Mucosa of stomach (tissue), 1 donor: Measurements from ENCODE around the gene HAUS3.
A peak's percentile ranks its signal among the peaks of the same experiment; 100 is the strongest.

Experiments used
- H3K27me3 ChIP-seq: one replicate; pipeline ENCODE4 v1.7.0; 2013; ENCODE audit warnings: mild to moderate bottlenecking, low read length; ENCODE audit not compliant: control insufficient read depth, insufficient read depth
- H3K36me3 ChIP-seq: one replicate; pipeline ENCODE4 v1.7.0; 2013; ENCODE audit warnings: low read length; ENCODE audit not compliant: control insufficient read depth, insufficient read depth
- H3K4me1 ChIP-seq: one replicate; pipeline ENCODE4 v1.7.0; 2013; ENCODE audit warnings: mild to moderate bottlenecking, low read length; ENCODE audit not compliant: control insufficient read depth, insufficient read depth
- H3K4me3 ChIP-seq: one replicate; pipeline ENCODE4 v1.7.0; 2013; ENCODE audit warnings: low read length
- H3K9ac ChIP-seq: one replicate; pipeline ENCODE4 v1.7.0; 2013; ENCODE audit warnings: mild to moderate bottlenecking, low read length, moderate library complexity
- H3K9me3 ChIP-seq: one replicate; pipeline ENCODE4 v1.7.0; 2013; ENCODE audit warnings: mild to moderate bottlenecking, low read length, moderate library complexity; ENCODE audit not compliant: control insufficient read depth
- donor health status: Pancreatic carcinoma.

The HAUS3 gene

GRCh38 chr4:2266181-2266580 lies 24.3 kb upstream of the HAUS3 start:
- no peak overlapping the region for H3K9ac ChIP-seq
- no peak overlapping the region for H3K4me3 ChIP-seq

DNA sequence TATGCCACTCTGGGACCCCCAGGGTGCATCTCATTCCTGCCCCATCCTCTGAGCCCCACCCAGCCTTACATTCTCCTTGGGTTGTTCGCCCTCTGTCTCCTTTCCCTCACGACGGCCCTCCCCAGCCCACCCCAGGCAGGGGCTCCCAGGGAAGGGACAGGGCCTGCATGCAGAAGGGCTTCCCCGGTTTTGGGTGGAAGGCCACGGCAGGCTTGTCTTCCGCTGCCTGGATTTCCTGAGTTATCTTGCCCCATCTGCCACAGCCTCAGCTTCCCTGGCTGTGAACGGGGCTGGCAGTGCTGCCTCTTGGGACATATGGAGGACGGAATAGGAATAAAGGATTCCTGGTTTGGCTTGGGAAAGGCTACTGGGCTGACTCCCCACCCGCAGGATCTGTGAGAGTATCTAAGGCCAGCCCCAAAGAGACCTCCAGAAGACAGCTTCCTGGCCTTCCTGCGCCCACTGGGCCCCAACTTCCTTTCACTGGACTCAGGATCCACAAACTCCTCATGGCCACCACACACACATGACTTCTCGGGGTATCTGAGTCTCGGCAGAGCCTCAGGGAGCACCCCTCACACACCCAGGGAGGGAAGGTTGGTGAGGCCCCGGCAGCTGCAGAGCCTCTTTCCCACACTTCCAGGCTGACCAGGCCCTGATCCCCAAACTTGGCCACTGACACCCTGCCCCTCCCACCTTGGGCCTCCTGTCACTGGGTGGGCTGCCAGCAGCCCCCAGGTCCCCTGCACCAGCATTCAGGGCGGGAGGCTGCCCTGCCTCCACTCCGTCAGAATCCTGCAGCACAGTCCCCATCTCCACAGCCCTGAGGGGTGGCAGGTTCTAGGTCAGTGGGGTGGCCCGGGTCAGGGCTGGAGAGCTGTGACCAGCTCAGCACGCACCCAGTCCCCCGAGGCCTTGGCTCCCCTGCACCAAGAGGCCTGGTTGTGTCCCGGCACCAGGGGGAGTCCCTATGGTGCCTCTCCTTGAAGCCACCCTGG lies 23.5 kb upstream of the HAUS3 start:
- H3K4me3 ChIP-seq: no peak overlapping the region
- no peaks in the 10 kb centered on the region for H3K36me3 ChIP-seq
- no peak overlapping the region for H3K9ac ChIP-seq
- H3K4me1 ChIP-seq: peaks cover 10% of the 10 kb centered on the region
- H3K27me3 ChIP-seq: no peaks in the 10 kb centered on the region
- H3K9me3 ChIP-seq: no peaks in the 10 kb centered on the region

More at GRCh38 chr4:2266181-2266580, 24.3 kb upstream of the HAUS3 start:
- H3K4me1 ChIP-seq: peaks cover 6% of the 10 kb centered on the region
- H3K27me3 ChIP-seq: no peaks in the 10 kb centered on the region
- H3K9me3 ChIP-seq: no peaks in the 10 kb centered on the region
- H3K36me3 ChIP-seq: no peaks in the 10 kb centered on the region

GRCh38 chr4:2264481-2265041 lies 22.6 kb upstream of the HAUS3 start:
- Histone ChIP-seq H3K27me3 (no peaks in the 10 kb centered on the region), H3K4me3 (no peak overlapping the region), H3K9ac (no peak overlapping the region), H3K4me1 (peaks cover 19% of the 10 kb centered on the region), H3K9me3 (no peaks in the 10 kb centered on the region), H3K36me3 (no peaks in the 10 kb centered on the region)

DNA sequence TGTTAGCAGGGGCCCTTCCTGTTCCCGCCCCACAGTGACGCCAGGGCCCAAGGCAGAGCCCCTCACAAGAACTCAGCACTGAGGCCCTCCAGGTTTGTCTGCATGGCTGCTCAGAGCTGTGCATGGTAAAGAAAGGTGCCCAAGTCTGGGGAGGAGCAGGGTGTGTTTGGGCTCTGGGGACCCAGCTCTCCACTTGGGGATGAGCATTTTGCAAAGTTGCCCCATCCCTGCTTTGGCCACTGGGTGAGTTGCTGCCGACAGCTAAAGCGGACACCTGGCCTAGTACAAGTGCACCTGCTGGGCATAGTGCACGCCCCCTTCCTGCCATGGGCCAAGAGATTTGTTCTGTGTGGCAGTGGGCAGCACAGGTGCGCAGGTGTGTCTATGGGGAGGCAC lies 22.0 kb upstream of the HAUS3 start:
- H3K4me1 ChIP-seq: peaks cover 25% of the 10 kb centered on the region
- H3K36me3 ChIP-seq: no peaks in the 10 kb centered on the region
- no peaks in the 10 kb centered on the region for H3K9me3 ChIP-seq
- no peaks in the 10 kb centered on the region for H3K27me3 ChIP-seq
- H3K9ac ChIP-seq: no peak overlapping the region
- no peak overlapping the region for H3K4me3 ChIP-seq

DNA sequence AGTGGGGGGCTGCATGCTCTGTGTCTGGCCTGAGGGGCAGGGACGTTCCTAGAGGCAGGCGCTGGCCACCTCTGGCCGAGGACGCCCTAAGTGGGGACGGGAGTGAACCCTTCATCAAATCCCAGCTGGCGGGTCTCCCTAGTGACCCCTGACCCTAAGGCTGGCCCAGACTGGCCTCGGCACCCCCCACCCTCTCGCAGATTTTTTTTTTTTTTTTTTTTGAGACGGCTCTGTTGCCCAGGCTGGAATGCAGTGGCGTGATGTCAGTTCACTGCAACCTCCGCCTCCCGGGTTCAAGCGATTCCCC lies 21.0 kb upstream of the HAUS3 start:
- no peaks in the 10 kb centered on the region for H3K36me3 ChIP-seq
- no peaks in the 10 kb centered on the region for H3K27me3 ChIP-seq
- H3K9ac ChIP-seq: peak overlapping the region; percentile 72
- no peaks in the 10 kb centered on the region for H3K9me3 ChIP-seq
- peaks cover 25% of the 10 kb centered on the region for H3K4me1 ChIP-seq
- peak overlapping the region; percentile 63 for H3K4me3 ChIP-seq

DNA sequence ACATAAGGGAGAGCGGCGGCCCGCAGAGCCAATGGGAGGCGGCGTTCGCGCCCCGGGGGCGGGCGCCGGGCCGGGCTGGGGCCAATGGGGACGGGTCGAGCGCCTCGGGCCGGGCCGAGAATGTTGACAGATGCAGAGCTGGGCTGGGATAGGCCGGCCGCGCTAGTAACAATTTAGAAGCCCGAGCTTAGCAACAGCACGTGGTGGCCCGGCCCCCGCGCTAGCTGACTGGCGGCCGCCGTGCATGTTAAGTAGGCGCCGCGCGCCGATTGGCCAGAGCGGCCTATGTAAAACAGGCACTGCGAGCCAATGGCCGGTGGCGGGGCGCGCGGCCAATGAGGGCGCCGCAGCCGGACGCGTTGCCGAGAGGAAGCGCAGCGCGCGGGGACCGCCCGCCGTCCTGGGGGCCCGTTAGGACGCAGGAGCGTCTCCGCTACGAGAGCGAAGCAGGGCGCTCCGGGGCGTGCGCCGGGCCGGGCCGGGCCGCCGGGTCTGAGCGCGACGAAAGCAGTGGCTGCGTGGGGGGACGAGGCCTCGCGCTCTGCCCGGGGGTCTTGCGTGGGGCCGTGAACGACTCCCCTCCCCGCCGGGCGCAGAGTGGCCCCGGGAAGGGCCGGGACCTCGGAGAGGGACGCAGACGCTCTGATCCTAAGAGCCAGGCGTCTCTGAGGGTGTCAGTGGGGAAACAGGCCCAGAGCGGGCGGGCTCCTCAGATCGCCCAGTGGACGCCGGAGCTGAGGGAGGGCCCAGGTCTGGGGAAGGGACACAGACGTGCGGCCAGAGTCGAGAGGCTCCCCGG lies 20.4 kb upstream of the HAUS3 start:
- H3K4me1 ChIP-seq: peaks cover 28% of the 10 kb centered on the region
- H3K36me3 ChIP-seq: no peaks in the 10 kb centered on the region
- H3K4me3 ChIP-seq: peak overlapping the region; percentile 63
- no peaks in the 10 kb centered on the region for H3K9me3 ChIP-seq
- H3K9ac ChIP-seq: peak overlapping the region; percentile 72
- no peaks in the 10 kb centered on the region for H3K27me3 ChIP-seq

- peak within 1 kb of the TSS; percentile 78 for H3K9ac ChIP-seq
- H3K4me1 ChIP-seq: peaks cover 34% of the 10 kb centered on the region
- H3K36me3 ChIP-seq: no peaks in the 10 kb centered on the region
- H3K9me3 ChIP-seq: no peaks in the 10 kb centered on the region
- peak within 1 kb of the TSS; percentile 63 for H3K4me3 ChIP-seq
- H3K27me3 ChIP-seq: no peaks in the 10 kb centered on the region
Measured at GRCh38 chr4:2261853-2262144, 19.9 kb upstream of the HAUS3 start, which contains the start of gene MXD4. TSS of gene MXD4 (minus strand) at chr4:2262109. CDS start at chr4:2261980, 129 bp downstream.

GRCh38 chr4:2261110-2261852 lies 19.4 kb upstream of the HAUS3 start:
- Histone ChIP-seq H3K9ac (peak overlapping the region; percentile 78), H3K4me1 (peaks cover 39% of the 10 kb centered on the region), H3K4me3 (peak overlapping the region; percentile 51), H3K27me3 (no peaks in the 10 kb centered on the region), H3K9me3 (no peaks in the 10 kb centered on the region), H3K36me3 (no peaks in the 10 kb centered on the region)

GRCh38 chr4:2260344-2261109 lies 18.6 kb upstream of the HAUS3 start:
- Histone ChIP-seq H3K9ac (peak overlapping the region; percentile 78), H3K4me3 (peak overlapping the region; percentile 51), H3K4me1 (peaks cover 45% of the 10 kb centered on the region), H3K9me3 (no peaks in the 10 kb centered on the region), H3K27me3 (no peaks in the 10 kb centered on the region), H3K36me3 (no peaks in the 10 kb centered on the region)

DNA sequence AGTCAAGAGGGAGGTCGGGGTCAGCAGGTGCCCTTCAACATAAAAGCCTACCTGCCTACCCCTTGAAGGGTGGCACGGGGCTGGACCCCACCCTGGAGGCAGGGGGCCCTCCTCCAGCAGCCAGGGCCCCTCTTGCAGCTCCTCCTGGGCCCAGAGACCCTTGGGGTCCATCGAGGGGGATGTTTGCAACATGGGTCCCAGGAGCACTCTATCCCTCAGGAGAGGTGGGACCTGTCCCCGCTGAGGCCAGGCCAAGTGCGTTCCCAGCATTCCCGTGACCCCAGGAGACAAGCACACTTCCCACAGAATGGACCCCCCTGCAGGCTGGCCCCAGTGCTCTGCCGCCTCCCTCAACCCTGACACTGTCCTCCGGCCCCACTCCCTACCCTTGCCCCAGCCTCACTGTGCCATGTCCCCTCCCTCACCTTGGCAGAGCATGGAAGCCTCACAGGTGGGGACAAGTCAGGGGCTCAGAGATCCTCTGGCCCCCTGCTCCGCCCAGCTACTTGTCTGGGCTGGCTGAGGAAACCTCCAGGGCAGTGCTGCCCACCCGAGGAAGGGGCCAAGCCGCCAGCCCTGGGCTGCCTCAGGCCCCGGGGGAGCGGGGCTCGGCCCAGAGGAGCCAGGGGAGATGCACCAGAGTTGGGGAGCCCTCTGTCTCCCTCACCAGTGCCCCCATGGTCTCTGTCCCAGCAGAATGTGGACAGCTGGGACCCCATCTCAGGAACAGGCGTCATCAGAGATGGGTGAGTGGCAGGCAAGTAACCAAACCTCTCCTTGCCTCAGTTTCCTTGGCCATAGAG lies 17.8 kb upstream of the HAUS3 start:
- Histone ChIP-seq H3K36me3 (no peaks in the 10 kb centered on the region), H3K4me1 (peaks cover 45% of the 10 kb centered on the region), H3K4me3 (no peak overlapping the region), H3K9ac (peak overlapping the region; percentile 78), H3K27me3 (no peaks in the 10 kb centered on the region), H3K9me3 (no peaks in the 10 kb centered on the region)
